Measurements from ENCODE around the gene IGSF9B. TPM values are rescaled to one million over a fixed set of nuclear protein-coding genes. Genes with fewer than 3 reads are reported as not detected.

IGSF9B gene
- total and polyA plus RNA-seq, 4 donors, result 0.72 to 19.5 (median 4.0) TPM

DNA sequence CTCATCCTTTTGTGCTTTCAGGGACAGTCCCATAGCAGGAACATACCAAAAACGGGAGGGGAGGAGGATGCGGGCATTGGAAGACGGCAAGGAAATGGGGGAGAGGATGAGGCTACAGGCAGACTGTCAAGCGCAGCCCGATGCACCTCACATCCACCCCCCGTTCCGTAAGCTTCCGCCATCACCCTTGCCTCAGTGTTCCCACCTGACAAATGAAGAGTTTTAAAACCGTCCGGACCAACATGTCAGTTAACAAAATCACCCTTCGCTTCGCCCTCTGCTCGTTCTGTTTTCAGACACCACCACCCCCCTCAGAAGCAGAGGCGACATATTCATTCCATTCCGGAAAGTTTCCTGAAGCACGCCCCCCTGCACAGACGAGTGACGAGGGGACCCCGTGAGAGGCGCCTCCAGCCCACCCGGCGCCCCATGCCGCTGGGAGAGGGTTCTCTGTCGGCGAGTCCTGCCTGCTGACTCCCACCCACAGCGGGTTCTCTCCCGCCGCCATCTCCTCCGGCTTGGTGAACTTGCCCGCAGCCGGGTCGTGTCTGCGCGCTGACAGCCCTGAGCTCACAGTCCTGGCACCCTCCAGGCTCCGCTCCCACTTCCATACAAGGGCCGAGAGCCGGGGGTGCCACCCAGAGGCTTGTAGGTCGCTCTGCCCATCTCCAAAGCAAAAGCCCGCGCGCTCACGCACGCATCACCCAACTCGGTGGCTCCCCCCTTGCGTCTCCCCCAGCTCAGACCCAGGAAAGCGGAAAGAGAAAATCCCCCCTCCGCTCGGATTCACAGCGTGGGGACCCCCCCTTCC is 1.5 kb downstream of the IGSF9B start:
- H3K9ac ChIP-seq (ENCODE audit: insufficient read depth in 1 of 2, low read length in 2 of 2), result no peak overlapping the region
- H3K27ac ChIP-seq (ENCODE audit: low read depth in 1 of 2, low read length in 1 of 2), result peak overlapping the region in 1 of 2 donors; percentile 95
- whole genome bisulfite sequencing, 2 donors, result 4 to 5% methylated on average over 36 to 49 of the region's 49 CpGs
- peak in 1 of 3 donors; percentile 31 for DNase-seq
- ATAC-seq (ENCODE audit: insufficient read depth, low FRiP score), result no peak
- no peak overlapping the region for H3K4me3 ChIP-seq
- TF ChIP-seq, protein P1, sequence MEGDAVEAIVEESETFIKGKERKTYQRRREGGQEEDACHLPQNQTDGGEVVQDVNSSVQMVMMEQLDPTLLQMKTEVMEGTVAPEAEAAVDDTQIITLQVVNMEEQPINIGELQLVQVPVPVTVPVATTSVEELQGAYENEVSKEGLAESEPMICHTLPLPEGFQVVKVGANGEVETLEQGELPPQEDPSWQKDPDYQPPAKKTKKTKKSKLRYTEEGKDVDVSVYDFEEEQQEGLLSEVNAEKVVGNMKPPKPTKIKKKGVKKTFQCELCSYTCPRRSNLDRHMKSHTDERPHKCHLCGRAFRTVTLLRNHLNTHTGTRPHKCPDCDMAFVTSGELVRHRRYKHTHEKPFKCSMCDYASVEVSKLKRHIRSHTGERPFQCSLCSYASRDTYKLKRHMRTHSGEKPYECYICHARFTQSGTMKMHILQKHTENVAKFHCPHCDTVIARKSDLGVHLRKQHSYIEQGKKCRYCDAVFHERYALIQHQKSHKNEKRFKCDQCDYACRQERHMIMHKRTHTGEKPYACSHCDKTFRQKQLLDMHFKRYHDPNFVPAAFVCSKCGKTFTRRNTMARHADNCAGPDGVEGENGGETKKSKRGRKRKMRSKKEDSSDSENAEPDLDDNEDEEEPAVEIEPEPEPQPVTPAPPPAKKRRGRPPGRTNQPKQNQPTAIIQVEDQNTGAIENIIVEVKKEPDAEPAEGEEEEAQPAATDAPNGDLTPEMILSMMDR (IDR thresholded peaks at IDR 0.05; ENCODE audit: control extremely low read depth, extremely low read depth), result no peak
- peaks cover 0 to 2% (median 0%) of the 10 kb centered on the region in 4 donors for H3K9me3 ChIP-seq (ENCODE audit: control insufficient read depth in 4 of 4, insufficient read depth in 3 of 4, low read length in 3 of 4)
- peaks cover 3 to 81% (median 64%) of the 10 kb centered on the region in 3 donors for H3K27me3 ChIP-seq (ENCODE audit: control insufficient read depth in 3 of 3, insufficient read depth in 3 of 3, low read length in 2 of 3)
- H3K4me1 ChIP-seq (ENCODE audit: control insufficient read depth in 5 of 5, insufficient read depth in 5 of 5, low read length in 5 of 5), result peaks cover 0 to 18% (median 10%) of the 10 kb centered on the region in 5 donors
- H3K36me3 ChIP-seq (ENCODE audit: control insufficient read depth in 4 of 4, insufficient read depth in 4 of 4, low read length in 4 of 4), result no peaks in the 10 kb centered on the region

GRCh38 chr11:133953999-133954398 is 2.8 kb downstream of the IGSF9B start:
- ATAC-seq (ENCODE audit: insufficient read depth, low FRiP score) (no peak), DNase-seq (no peak)
- no peak overlapping the region for H3K9ac ChIP-seq (ENCODE audit: insufficient read depth in 1 of 2, low read length in 2 of 2)
- peaks cover 0 to 18% (median 10%) of the 10 kb centered on the region in 5 donors for H3K4me1 ChIP-seq (ENCODE audit: control insufficient read depth in 5 of 5, insufficient read depth in 5 of 5, low read length in 5 of 5)
- H3K36me3 ChIP-seq (ENCODE audit: control insufficient read depth in 4 of 4, insufficient read depth in 4 of 4, low read length in 4 of 4), result no peaks in the 10 kb centered on the region
- TF ChIP-seq, protein P1 (IDR thresholded peaks at IDR 0.05; ENCODE audit: control extremely low read depth, extremely low read depth), result no peak
- peaks cover 3 to 79% (median 64%) of the 10 kb centered on the region in 3 donors for H3K27me3 ChIP-seq (ENCODE audit: control insufficient read depth in 3 of 3, insufficient read depth in 3 of 3, low read length in 2 of 3)
- WGBS, 2 donors, result 86 to 88% methylated on average over 8 of the region's 8 CpGs
- peak overlapping the region in 1 of 2 donors; percentile 58 for H3K27ac ChIP-seq (ENCODE audit: low read depth in 1 of 2, low read length in 1 of 2)
- H3K9me3 ChIP-seq (ENCODE audit: control insufficient read depth in 4 of 4, insufficient read depth in 3 of 4, low read length in 3 of 4), result peaks cover 0 to 2% (median 0%) of the 10 kb centered on the region in 4 donors
- no peak overlapping the region for H3K4me3 ChIP-seq

- Histone ChIP-seq H3K9me3 (ENCODE audit: control insufficient read depth in 4 of 4, insufficient read depth in 3 of 4, low read length in 3 of 4) (peaks cover 0 to 2% (median 0%) of the 10 kb centered on the region in 4 donors), H3K36me3 (ENCODE audit: control insufficient read depth in 4 of 4, insufficient read depth in 4 of 4, low read length in 4 of 4) (no peaks in the 10 kb centered on the region), H3K4me1 (ENCODE audit: control insufficient read depth in 5 of 5, insufficient read depth in 5 of 5, low read length in 5 of 5) (peaks cover 0 to 18% (median 10%) of the 10 kb centered on the region in 5 donors), H3K27me3 (ENCODE audit: control insufficient read depth in 3 of 3, insufficient read depth in 3 of 3, low read length in 2 of 3) (peaks cover 3 to 75% (median 60%) of the 10 kb centered on the region in 3 donors), H3K4me3 (no peak overlapping the region), H3K27ac (ENCODE audit: low read depth in 1 of 2, low read length in 1 of 2) (peak overlapping the region in 1 of 2 donors; percentile 58), H3K9ac (ENCODE audit: insufficient read depth in 1 of 2, low read length in 2 of 2) (no peak overlapping the region)
- DNase-seq, result no peak
- TF ChIP-seq, protein P1 (IDR thresholded peaks at IDR 0.05; ENCODE audit: control extremely low read depth, extremely low read depth), result no peak
- WGBS, 2 donors, result 60 to 68% methylated on average over 5 of the region's 5 CpGs
- no peak for ATAC-seq (ENCODE audit: insufficient read depth, low FRiP score)
Measured at GRCh38 chr11:133953547-133953946, 3.2 kb downstream of the IGSF9B start.
